PFSK-1 (cell line): Measurements from ENCODE around the gene OR6N1.

Source experiments
- POLR2AphosphoS5 ChIP-seq: IDR thresholded peaks from 2 replicates; pipeline ENCODE4 v1.6.1; 2012; ENCODE audit warnings: low read depth, mild to moderate bottlenecking, control low read depth, low read length, moderate library complexity
- REST ChIP-seq, 2 experiments: IDR thresholded peaks; 2 replicates each; pipeline versions ENCODE4 v1.6.1 to v1.8.0; 2011 to 2012; ENCODE audit warnings: low read depth in 2 of 2, low read length in 2 of 2, control low read depth in 1 of 2, inconsistent platforms in 1 of 2, mild to moderate bottlenecking in 1 of 2, moderate library complexity in 1 of 2; ENCODE audit not compliant: insufficient read depth in 1 of 2
- SIN3A ChIP-seq: IDR thresholded peaks from 2 replicates; pipeline ENCODE4 v1.6.1; 2012; ENCODE audit warnings: mild to moderate bottlenecking, low read length, moderate library complexity, borderline replicate concordance; ENCODE audit not compliant: insufficient read depth
- TAF1 ChIP-seq: IDR thresholded peaks from 2 replicates; pipeline ENCODE4 v1.6.1; 2012; ENCODE audit warnings: low read length, control low read depth, borderline replicate concordance; ENCODE audit not compliant: insufficient read depth

- no peak for TF ChIP-seq TAF1
- TF ChIP-seq REST (IDR thresholded peaks at IDR 0.05; ENCODE audit: insufficient read depth in 1 of 2, low read depth in 2 of 2, low read length in 2 of 2): no peak
- no peak for TF ChIP-seq POLR2AphosphoS5
- TF ChIP-seq SIN3A: no peak
These were observed 27.7 kb upstream of the OR6N1 start for GRCh38 chr1:158799689-158800088.
